Measurements from ENCODE around the gene PARN.

GRCh38 chr16:14427371-14427948 is 202.6 kb downstream of the PARN start:
- no peak for TF ChIP-seq POLR2A (IDR thresholded peaks at IDR 0.05)
- no peak for TF ChIP-seq CTCF (IDR thresholded peaks at IDR 0.05)
- TF ChIP-seq POLR2AphosphoS5 (IDR thresholded peaks at IDR 0.05) = peak in 3 of 4 donors; percentile 36 to 54 (median 44)

All from sigmoid colon (tissue), 4 donors.